Endothelial cell (in vitro differentiated cells): Measurements from ENCODE around the gene SLC39A2. TPM values are rescaled to one million over a fixed set of nuclear protein-coding genes. Genes with fewer than 3 reads are reported as not detected.

Source experiments
- DNase-seq: peaks from one replicate; pipeline ENCODE4 v3.0.0; 2021; ENCODE audit warnings: low spot score
- H3K27ac Mint-ChIP-seq: one replicate; pipeline ENCODE4 v1.8.0; 2021; ENCODE audit warnings: mixed read lengths, inconsistent platforms; ENCODE audit not compliant: unreplicated experiment
- H3K27me3 Mint-ChIP-seq: one replicate; pipeline ENCODE4 v1.8.0; 2021; ENCODE audit warnings: mild to moderate bottlenecking, moderate library complexity, mixed read lengths, inconsistent platforms; ENCODE audit not compliant: unreplicated experiment
- H3K36me3 Mint-ChIP-seq: one replicate; pipeline ENCODE4 v1.8.0; 2021; ENCODE audit warnings: mild to moderate bottlenecking, low read depth, mixed read lengths, inconsistent platforms; ENCODE audit not compliant: unreplicated experiment
- H3K4me1 Mint-ChIP-seq: one replicate; pipeline ENCODE4 v1.8.0; 2021; ENCODE audit warnings: mild to moderate bottlenecking, mixed read lengths, inconsistent platforms; ENCODE audit not compliant: unreplicated experiment
- H3K4me3 Mint-ChIP-seq: one replicate; pipeline ENCODE4 v1.8.0; 2021; ENCODE audit warnings: mild to moderate bottlenecking, mixed read lengths, inconsistent platforms; ENCODE audit not compliant: unreplicated experiment
- H3K9me3 Mint-ChIP-seq: one replicate; pipeline ENCODE4 v1.8.0; 2021; ENCODE audit warnings: mixed read lengths, inconsistent platforms; ENCODE audit not compliant: unreplicated experiment
- CTCF ChIP-seq: fragments of 200-600 bp; sonication (generic); IDR thresholded peaks from one replicate; pipeline ENCODE4 v1.5.0; 2021; ENCODE audit warnings: antibody characterized with exemption; ENCODE audit not compliant: unreplicated experiment
- total RNA-seq: library from RNA; stranded (reverse); fragmentation: NEBNext Ultra II Directional; extraction: Animal tissue kit (Norgen Biotek cat#: 25700); gene quantifications from one replicate; pipeline ENCODE4 v1.2.1, GENCODE V29; 2021; ENCODE audit not compliant: unreplicated experiment

Gene SLC39A2
- total RNA-seq, 1 donor from 2014 or later, result not detected

GRCh38 chr14:21026274-21026987, 27.3 kb downstream of the SLC39A2 start:
- H3K36me3 Mint-ChIP-seq, result peaks cover 15% of the 10 kb centered on the region
- DNase-seq, result no peak
- H3K27ac Mint-ChIP-seq, result no peak overlapping the region
- TF ChIP-seq CTCF, result no peak
- H3K4me3 Mint-ChIP-seq, result peak overlapping the region; percentile 84
- peaks cover 10% of the 10 kb centered on the region for H3K27me3 Mint-ChIP-seq
- H3K9me3 Mint-ChIP-seq, result no peaks in the 10 kb centered on the region
- peaks cover 29% of the 10 kb centered on the region for H3K4me1 Mint-ChIP-seq

GRCh38 chr14:21026988-21027315, 27.9 kb downstream of the SLC39A2 start:
- Mint-ChIP-seq H3K4me3 (no peak overlapping the region), H3K27ac (no peak overlapping the region), H3K9me3 (no peaks in the 10 kb centered on the region), H3K27me3 (peaks cover 14% of the 10 kb centered on the region), H3K36me3 (peaks cover 9% of the 10 kb centered on the region), H3K4me1 (peaks cover 28% of the 10 kb centered on the region)
- DNase-seq, result no peak
- TF ChIP-seq CTCF, result no peak

- Mint-ChIP-seq H3K9me3 (no peaks in the 10 kb centered on the region), H3K27me3 (peaks cover 20% of the 10 kb centered on the region), H3K36me3 (no peaks in the 10 kb centered on the region), H3K27ac (no peak within 1 kb of the TSS), H3K4me1 (peaks cover 4% of the 10 kb centered on the region), H3K4me3 (no peak within 1 kb of the TSS)
- no peak for TF ChIP-seq CTCF
- no peak for DNase-seq
These were observed 30.8 kb downstream of the SLC39A2 start, which contains the start of gene TPPP2 for GRCh38 chr14:21029917-21030316. TPPP2 (plus strand) TSS chr14:21030217; CDS start chr14:21030582, 365 bp downstream.

GRCh38 chr14:21030531-21030930, 31.4 kb downstream of the SLC39A2 start:
- no peak for DNase-seq
- Mint-ChIP-seq H3K4me1 (peaks cover 4% of the 10 kb centered on the region), H3K9me3 (no peaks in the 10 kb centered on the region), H3K36me3 (no peaks in the 10 kb centered on the region), H3K27ac (no peak overlapping the region), H3K4me3 (no peak overlapping the region), H3K27me3 (peaks cover 23% of the 10 kb centered on the region)
- no peak for TF ChIP-seq CTCF

- Mint-ChIP-seq H3K27me3 (peaks cover 19% of the 10 kb centered on the region), H3K4me1 (no peaks in the 10 kb centered on the region), H3K4me3 (no peak overlapping the region), H3K36me3 (no peaks in the 10 kb centered on the region), H3K9me3 (no peaks in the 10 kb centered on the region), H3K27ac (no peak overlapping the region)
- TF ChIP-seq CTCF, result no peak
- DNase-seq, result no peak
These were observed 33.4 kb downstream of the SLC39A2 start for GRCh38 chr14:21032326-21033132.
